ENCODE data around the gene CPED1.

DNA sequence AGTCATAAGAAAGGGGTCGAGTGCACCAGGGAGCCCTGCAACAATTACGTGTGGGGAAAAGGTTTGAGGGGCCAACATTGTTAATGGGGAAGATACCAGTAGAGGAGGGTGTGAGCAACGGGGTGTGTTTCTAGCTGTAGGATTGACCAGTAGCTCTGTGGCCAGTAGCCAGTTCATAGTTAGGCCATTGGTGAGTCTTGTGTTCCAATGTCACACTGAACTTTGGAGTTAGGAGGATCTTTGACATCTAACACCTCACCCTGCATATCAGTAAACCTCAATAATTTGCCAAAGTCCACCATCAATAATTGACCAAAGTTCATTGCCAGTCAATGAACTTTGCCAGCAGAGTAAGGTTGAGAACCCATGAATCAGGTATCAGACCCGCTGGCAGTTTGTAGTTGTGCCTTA is 168.8 kb downstream of the CPED1 start:
- TF ChIP-seq POLR2AphosphoS5 (IDR thresholded peaks at IDR 0.05) (no peak), CTCF (IDR thresholded peaks at IDR 0.05; ENCODE audit: poor library complexity, severe bottlenecking) (no peak), SMC3 (conservative IDR thresholded peaks at IDR 0.05; ENCODE audit: poor library complexity) (no peak), EP300 (conservative IDR thresholded peaks at IDR 0.05; ENCODE audit: poor library complexity, severe bottlenecking) (no peak)
- TF ChIP-seq, protein P1, sequence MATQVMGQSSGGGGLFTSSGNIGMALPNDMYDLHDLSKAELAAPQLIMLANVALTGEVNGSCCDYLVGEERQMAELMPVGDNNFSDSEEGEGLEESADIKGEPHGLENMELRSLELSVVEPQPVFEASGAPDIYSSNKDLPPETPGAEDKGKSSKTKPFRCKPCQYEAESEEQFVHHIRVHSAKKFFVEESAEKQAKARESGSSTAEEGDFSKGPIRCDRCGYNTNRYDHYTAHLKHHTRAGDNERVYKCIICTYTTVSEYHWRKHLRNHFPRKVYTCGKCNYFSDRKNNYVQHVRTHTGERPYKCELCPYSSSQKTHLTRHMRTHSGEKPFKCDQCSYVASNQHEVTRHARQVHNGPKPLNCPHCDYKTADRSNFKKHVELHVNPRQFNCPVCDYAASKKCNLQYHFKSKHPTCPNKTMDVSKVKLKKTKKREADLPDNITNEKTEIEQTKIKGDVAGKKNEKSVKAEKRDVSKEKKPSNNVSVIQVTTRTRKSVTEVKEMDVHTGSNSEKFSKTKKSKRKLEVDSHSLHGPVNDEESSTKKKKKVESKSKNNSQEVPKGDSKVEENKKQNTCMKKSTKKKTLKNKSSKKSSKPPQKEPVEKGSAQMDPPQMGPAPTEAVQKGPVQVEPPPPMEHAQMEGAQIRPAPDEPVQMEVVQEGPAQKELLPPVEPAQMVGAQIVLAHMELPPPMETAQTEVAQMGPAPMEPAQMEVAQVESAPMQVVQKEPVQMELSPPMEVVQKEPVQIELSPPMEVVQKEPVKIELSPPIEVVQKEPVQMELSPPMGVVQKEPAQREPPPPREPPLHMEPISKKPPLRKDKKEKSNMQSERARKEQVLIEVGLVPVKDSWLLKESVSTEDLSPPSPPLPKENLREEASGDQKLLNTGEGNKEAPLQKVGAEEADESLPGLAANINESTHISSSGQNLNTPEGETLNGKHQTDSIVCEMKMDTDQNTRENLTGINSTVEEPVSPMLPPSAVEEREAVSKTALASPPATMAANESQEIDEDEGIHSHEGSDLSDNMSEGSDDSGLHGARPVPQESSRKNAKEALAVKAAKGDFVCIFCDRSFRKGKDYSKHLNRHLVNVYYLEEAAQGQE (IDR thresholded peaks at IDR 0.05; ENCODE audit: borderline replicate concordance), result no peak
